ENCODE data around the gene CTDSPL.

The CTDSPL gene

GRCh38 chr3:37968199-37968598, 106.5 kb downstream of the CTDSPL start:
- no peaks in the 10 kb centered on the region for H3K27me3 ChIP-seq (ENCODE audit: insufficient read depth, low read length, poor library complexity)

GRCh38 chr3:37968813-37969595, 107.3 kb downstream of the CTDSPL start:
- no peak for DNase-seq
- Histone ChIP-seq H3K27ac (ENCODE audit: low read length) (no peak overlapping the region), H3K27me3 (ENCODE audit: insufficient read depth, low read length, poor library complexity) (no peaks in the 10 kb centered on the region), H3K36me3 (ENCODE audit: insufficient read depth, low read length) (peaks cover 36% of the 10 kb centered on the region), H3K4me2 (ENCODE audit: insufficient read depth, low read length) (no peak overlapping the region), H3K9me3 (ENCODE audit: insufficient read depth, low read length, severe bottlenecking) (no peaks in the 10 kb centered on the region), H3K4me3 (ENCODE audit: low read depth in 1 of 2, low read length in 2 of 2) (no peak overlapping the region), H2AFZ (ENCODE audit: low read depth, low read length) (no peak overlapping the region), H3K4me1 (ENCODE audit: insufficient read depth, low read length) (no peaks in the 10 kb centered on the region), H3K79me2 (ENCODE audit: insufficient read depth, low read length) (no peaks in the 10 kb centered on the region), H3K9ac (ENCODE audit: low read depth, low read length) (no peak overlapping the region), H4K20me1 (ENCODE audit: insufficient read depth, low read length) (no peaks in the 10 kb centered on the region)
- no peak for TF ChIP-seq CTCF (IDR thresholded peaks at IDR 0.05; ENCODE audit: borderline replicate concordance, extremely low read depth, low read length, poor library complexity, severe bottlenecking)
- no peak for TF ChIP-seq EZH2 (IDR thresholded peaks at IDR 0.05; ENCODE audit: borderline replicate concordance, low read depth, low read length, severe bottlenecking)
- ATAC-seq (ENCODE audit: insufficient read depth, low read depth): no peak

More at GRCh38 chr3:37968199-37968598, 106.5 kb downstream of the CTDSPL start:
- TF ChIP-seq EZH2 (IDR thresholded peaks at IDR 0.05; ENCODE audit: borderline replicate concordance, low read depth, low read length, severe bottlenecking) (no peak), CTCF (IDR thresholded peaks at IDR 0.05; ENCODE audit: borderline replicate concordance, extremely low read depth, low read length, poor library complexity, severe bottlenecking) (no peak)
- H3K27ac ChIP-seq (ENCODE audit: low read length): no peak overlapping the region
- no peaks in the 10 kb centered on the region for H4K20me1 ChIP-seq (ENCODE audit: insufficient read depth, low read length)
- H3K4me2 ChIP-seq (ENCODE audit: insufficient read depth, low read length): no peak overlapping the region
- H3K4me1 ChIP-seq (ENCODE audit: insufficient read depth, low read length): no peaks in the 10 kb centered on the region
- no peaks in the 10 kb centered on the region for H3K79me2 ChIP-seq (ENCODE audit: insufficient read depth, low read length)
- DNase-seq (no peak), ATAC-seq (ENCODE audit: insufficient read depth, low read depth) (no peak)
- H2AFZ ChIP-seq (ENCODE audit: low read depth, low read length): no peak overlapping the region
- H3K36me3 ChIP-seq (ENCODE audit: insufficient read depth, low read length): peaks cover 31% of the 10 kb centered on the region
- no peak overlapping the region for H3K9ac ChIP-seq (ENCODE audit: low read depth, low read length)
- no peak overlapping the region for H3K4me3 ChIP-seq (ENCODE audit: low read depth in 1 of 2, low read length in 2 of 2)
- no peaks in the 10 kb centered on the region for H3K9me3 ChIP-seq (ENCODE audit: insufficient read depth, low read length, severe bottlenecking)

- H3K4me2 ChIP-seq (ENCODE audit: insufficient read depth, low read length): no peak overlapping the region
- H3K27ac ChIP-seq (ENCODE audit: low read length): no peak overlapping the region
- no peaks in the 10 kb centered on the region for H3K4me1 ChIP-seq (ENCODE audit: insufficient read depth, low read length)
- ATAC-seq (ENCODE audit: insufficient read depth, low read depth) (0 out of 3 replicates have a peak, but pooled peaks have one; percentile 37), DNase-seq (no peak)
- TF ChIP-seq EZH2 (IDR thresholded peaks at IDR 0.05; ENCODE audit: borderline replicate concordance, low read depth, low read length, severe bottlenecking) (no peak), CTCF (IDR thresholded peaks at IDR 0.05; ENCODE audit: borderline replicate concordance, extremely low read depth, low read length, poor library complexity, severe bottlenecking) (no peak)
- H3K27me3 ChIP-seq (ENCODE audit: insufficient read depth, low read length, poor library complexity): no peaks in the 10 kb centered on the region
- H2AFZ ChIP-seq (ENCODE audit: low read depth, low read length): no peak overlapping the region
- H3K79me2 ChIP-seq (ENCODE audit: insufficient read depth, low read length): no peaks in the 10 kb centered on the region
- no peak overlapping the region for H3K9ac ChIP-seq (ENCODE audit: low read depth, low read length)
- no peaks in the 10 kb centered on the region for H3K9me3 ChIP-seq (ENCODE audit: insufficient read depth, low read length, severe bottlenecking)
- peaks cover 36% of the 10 kb centered on the region for H3K36me3 ChIP-seq (ENCODE audit: insufficient read depth, low read length)
- no peaks in the 10 kb centered on the region for H4K20me1 ChIP-seq (ENCODE audit: insufficient read depth, low read length)
- H3K4me3 ChIP-seq (ENCODE audit: low read depth in 1 of 2, low read length in 2 of 2): no peak overlapping the region
Observed at GRCh38 chr3:37969596-37970100, 108.0 kb downstream of the CTDSPL start.
